ENCODE measurements around the gene DPF3. TPM values are rescaled to one million over a fixed set of nuclear protein-coding genes. Genes with fewer than 3 reads are reported as not detected.

Gene DPF3
- total and polyA plus RNA-seq, 9 of the 15 experiments (the other 6 are each of a cell fraction or from before 2014, with no cell fraction given): 0.21 to 4.9 (median 1.2) TPM

DNA sequence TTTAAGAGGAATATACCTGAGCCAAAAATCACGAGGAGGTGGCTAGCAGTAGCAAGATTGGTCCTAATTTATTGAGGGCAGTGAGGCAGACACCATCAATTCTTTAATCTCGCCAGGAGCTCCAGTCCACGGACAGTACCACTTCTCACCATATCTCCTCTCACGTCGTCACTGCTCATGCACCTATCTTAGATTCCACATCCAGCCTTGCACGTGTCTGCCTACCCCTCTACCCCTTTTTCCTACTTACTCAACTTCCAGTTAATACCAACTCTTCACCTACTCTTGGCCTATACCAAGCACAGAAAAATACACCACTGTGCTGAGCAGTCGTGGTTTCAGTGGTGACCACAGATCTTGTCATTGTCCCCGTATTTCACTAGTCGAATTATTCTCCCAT lies 246.1 kb downstream of the DPF3 start:
- no peak overlapping the region for H3K4me2 ChIP-seq (ENCODE audit: insufficient read depth, low read length)
- CTCF ChIA-PET (ENCODE audit: low intra/inter-chr PET ratio): no interaction called here
- TF ChIP-seq ZBTB7A (IDR thresholded peaks at IDR 0.05; ENCODE audit: borderline replicate concordance, control insufficient read depth, low read depth, low read length) (no peak), NFE2 (IDR thresholded peaks at IDR 0.05; ENCODE audit: low read depth) (no peak), MTA3 (IDR thresholded peaks at IDR 0.05; ENCODE audit: borderline replicate concordance) (no peak), STAT5A (IDR thresholded peaks at IDR 0.05; ENCODE audit: borderline replicate concordance, low read length) (no peak), EZH2 (IDR thresholded peaks at IDR 0.05; ENCODE audit: borderline replicate concordance, low read depth, low read length) (no peak), PCBP2 (IDR thresholded peaks at IDR 0.05; ENCODE audit: low read depth, low read length, poor library complexity, severe bottlenecking) (no peak), HLTF (IDR thresholded peaks at IDR 0.05) (no peak), SMARCA4 (IDR thresholded peaks at IDR 0.05) (no peak)
- TF ChIP-seq, protein P1, sequence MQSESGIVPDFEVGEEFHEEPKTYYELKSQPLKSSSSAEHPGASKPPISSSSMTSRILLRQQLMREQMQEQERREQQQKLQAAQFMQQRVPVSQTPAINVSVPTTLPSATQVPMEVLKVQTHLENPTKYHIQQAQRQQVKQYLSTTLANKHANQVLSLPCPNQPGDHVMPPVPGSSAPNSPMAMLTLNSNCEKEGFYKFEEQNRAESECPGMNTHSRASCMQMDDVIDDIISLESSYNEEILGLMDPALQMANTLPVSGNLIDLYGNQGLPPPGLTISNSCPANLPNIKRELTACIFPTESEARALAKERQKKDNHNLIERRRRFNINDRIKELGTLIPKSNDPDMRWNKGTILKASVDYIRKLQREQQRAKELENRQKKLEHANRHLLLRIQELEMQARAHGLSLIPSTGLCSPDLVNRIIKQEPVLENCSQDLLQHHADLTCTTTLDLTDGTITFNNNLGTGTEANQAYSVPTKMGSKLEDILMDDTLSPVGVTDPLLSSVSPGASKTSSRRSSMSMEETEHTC (IDR thresholded peaks at IDR 0.05): no peak
- TF ChIP-seq, protein P2, sequence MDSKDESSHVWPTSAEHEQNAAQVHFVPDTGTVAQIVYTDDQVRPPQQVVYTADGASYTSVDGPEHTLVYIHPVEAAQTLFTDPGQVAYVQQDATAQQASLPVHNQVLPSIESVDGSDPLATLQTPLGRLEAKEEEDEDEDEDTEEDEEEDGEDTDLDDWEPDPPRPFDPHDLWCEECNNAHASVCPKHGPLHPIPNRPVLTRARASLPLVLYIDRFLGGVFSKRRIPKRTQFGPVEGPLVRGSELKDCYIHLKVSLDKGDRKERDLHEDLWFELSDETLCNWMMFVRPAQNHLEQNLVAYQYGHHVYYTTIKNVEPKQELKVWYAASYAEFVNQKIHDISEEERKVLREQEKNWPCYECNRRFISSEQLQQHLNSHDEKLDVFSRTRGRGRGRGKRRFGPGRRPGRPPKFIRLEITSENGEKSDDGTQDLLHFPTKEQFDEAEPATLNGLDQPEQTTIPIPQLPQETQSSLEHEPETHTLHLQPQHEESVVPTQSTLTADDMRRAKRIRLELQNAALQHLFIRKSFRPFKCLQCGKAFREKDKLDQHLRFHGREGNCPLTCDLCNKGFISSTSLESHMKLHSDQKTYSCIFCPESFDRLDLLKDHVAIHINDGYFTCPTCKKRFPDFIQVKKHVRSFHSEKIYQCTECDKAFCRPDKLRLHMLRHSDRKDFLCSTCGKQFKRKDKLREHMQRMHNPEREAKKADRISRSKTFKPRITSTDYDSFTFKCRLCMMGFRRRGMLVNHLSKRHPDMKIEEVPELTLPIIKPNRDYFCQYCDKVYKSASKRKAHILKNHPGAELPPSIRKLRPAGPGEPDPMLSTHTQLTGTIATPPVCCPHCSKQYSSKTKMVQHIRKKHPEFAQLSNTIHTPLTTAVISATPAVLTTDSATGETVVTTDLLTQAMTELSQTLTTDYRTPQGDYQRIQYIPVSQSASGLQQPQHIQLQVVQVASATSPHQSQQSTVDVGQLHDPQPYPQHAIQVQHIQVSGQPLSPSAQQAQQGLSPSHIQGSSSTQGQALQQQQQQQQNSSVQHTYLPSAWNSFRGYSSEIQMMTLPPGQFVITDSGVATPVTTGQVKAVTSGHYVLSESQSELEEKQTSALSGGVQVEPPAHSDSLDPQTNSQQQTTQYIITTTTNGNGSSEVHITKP (IDR thresholded peaks at IDR 0.05; ENCODE audit: partially characterized antibody): no peak
- no peak overlapping the region for H3K27ac ChIP-seq (ENCODE audit: extremely low read depth, low read depth, low read length)
- H4K20me1 ChIP-seq (replicated peaks; ENCODE audit: control insufficient read depth, insufficient read depth, low read length): no peaks in the 10 kb centered on the region
- no peaks in the 10 kb centered on the region for H3K9me3 ChIP-seq (replicated peaks; ENCODE audit: control insufficient read depth, insufficient read depth, low read depth, low read length)
- no peaks in the 10 kb centered on the region for H3K79me2 ChIP-seq (ENCODE audit: control insufficient read depth, insufficient read depth, low read length)
- no peak overlapping the region for H3K4me3 ChIP-seq
- BruUV-seq (replicated peaks): no TSS peak
- FAIRE-seq: no peak
- H3K9ac ChIP-seq (ENCODE audit: insufficient read depth in 1 of 2, low read depth in 2 of 2, low read length in 2 of 2): no peak overlapping the region
- intact Hi-C loops (cut with micrococcal nuclease) (no loop called here), in situ Hi-C loops (cut with MboI) (no loop called here)
- H3K4me1 ChIP-seq (replicated peaks in 1 of 2; ENCODE audit: control insufficient read depth in 2 of 2, insufficient read depth in 2 of 2, low read length in 2 of 2): no peaks in the 10 kb centered on the region
- no peak for DNase-seq (ENCODE audit: extremely low read depth in 1 of 4, low spot score in 3 of 4)
- H3K36me3 ChIP-seq (ENCODE audit: control insufficient read depth, insufficient read depth, low read length): no peaks in the 10 kb centered on the region
- no peak overlapping the region for H2AFZ ChIP-seq (ENCODE audit: low read depth, low read length)
- H3K9me1 ChIP-seq (ENCODE audit: control insufficient read depth, insufficient read depth, low read length): no peaks in the 10 kb centered on the region
- peaks cover 0 to 26% of the 10 kb centered on the region in 2 experiments; a peak in 3 of 5 replicates for H3K27me3 ChIP-seq (ENCODE audit: control insufficient read depth in 2 of 2, insufficient read depth in 2 of 2, low read length in 2 of 2)
- no peak for ATAC-seq
- WGBS (ENCODE audit: insufficient coverage, low coverage, missing lambda C conversion rate): 0% methylated on average over 9 of the region's 9 CpGs
- POLR2A ChIA-PET: interaction anchor here (1.0 kb wide), 2 partner anchors 8 to 216 kb away, joined by 3 read pairs; no protein-coding TSS in a partner anchor

Data from K562 (cell line).